ENCODE results near the gene GSDMA.
A peak's percentile ranks its signal among the peaks of the same experiment; 100 is the strongest.

Gene GSDMA

GRCh38 chr17:39935909-39936308, 26.9 kb upstream of the GSDMA start:
- Histone ChIP-seq H3K27me3 (replicated peaks; ENCODE audit: control insufficient read depth, insufficient read depth, low read length) (no peaks in the 10 kb centered on the region), H3K36me3 (ENCODE audit: control insufficient read depth, insufficient read depth, low read length) (no peaks in the 10 kb centered on the region), H3K4me3 (replicated peaks; ENCODE audit: low read depth, low read length) (no peak overlapping the region)
- TF ChIP-seq, protein P1, sequence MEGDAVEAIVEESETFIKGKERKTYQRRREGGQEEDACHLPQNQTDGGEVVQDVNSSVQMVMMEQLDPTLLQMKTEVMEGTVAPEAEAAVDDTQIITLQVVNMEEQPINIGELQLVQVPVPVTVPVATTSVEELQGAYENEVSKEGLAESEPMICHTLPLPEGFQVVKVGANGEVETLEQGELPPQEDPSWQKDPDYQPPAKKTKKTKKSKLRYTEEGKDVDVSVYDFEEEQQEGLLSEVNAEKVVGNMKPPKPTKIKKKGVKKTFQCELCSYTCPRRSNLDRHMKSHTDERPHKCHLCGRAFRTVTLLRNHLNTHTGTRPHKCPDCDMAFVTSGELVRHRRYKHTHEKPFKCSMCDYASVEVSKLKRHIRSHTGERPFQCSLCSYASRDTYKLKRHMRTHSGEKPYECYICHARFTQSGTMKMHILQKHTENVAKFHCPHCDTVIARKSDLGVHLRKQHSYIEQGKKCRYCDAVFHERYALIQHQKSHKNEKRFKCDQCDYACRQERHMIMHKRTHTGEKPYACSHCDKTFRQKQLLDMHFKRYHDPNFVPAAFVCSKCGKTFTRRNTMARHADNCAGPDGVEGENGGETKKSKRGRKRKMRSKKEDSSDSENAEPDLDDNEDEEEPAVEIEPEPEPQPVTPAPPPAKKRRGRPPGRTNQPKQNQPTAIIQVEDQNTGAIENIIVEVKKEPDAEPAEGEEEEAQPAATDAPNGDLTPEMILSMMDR (IDR thresholded peaks at IDR 0.05; ENCODE audit: insufficient read depth, low read length, poor library complexity, severe bottlenecking): no peak
- DNase-seq (ENCODE audit: extremely low read depth, insufficient read length): no peak

DNA sequence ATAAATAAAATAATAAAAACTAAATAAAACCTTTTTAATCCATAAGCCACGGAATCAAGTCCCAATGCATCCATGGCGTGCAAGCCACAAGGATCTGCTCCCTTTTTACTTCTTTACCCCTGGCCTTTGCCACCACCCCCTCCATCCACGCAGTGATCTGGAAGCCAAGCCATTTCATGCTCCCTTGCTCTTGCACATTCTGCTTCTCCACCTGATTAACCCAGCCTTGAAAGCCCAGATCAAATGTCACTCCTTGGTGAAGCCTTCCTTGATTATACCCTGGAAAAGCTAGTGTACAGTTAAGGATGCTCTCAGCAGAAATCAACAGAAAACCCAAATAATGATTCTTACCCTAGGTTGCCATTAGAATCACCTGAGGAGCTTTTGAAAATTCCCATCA, 25.4 kb upstream of the GSDMA start:
- no peaks in the 10 kb centered on the region for H3K27me3 ChIP-seq (replicated peaks; ENCODE audit: control insufficient read depth, insufficient read depth, low read length)
- TF ChIP-seq, protein P1 (IDR thresholded peaks at IDR 0.05; ENCODE audit: insufficient read depth, low read length, poor library complexity, severe bottlenecking): no peak
- H3K4me3 ChIP-seq (replicated peaks; ENCODE audit: low read depth, low read length): no peak overlapping the region
- no peak for DNase-seq (ENCODE audit: extremely low read depth, insufficient read length)
- H3K36me3 ChIP-seq (ENCODE audit: control insufficient read depth, insufficient read depth, low read length): no peaks in the 10 kb centered on the region

DNA sequence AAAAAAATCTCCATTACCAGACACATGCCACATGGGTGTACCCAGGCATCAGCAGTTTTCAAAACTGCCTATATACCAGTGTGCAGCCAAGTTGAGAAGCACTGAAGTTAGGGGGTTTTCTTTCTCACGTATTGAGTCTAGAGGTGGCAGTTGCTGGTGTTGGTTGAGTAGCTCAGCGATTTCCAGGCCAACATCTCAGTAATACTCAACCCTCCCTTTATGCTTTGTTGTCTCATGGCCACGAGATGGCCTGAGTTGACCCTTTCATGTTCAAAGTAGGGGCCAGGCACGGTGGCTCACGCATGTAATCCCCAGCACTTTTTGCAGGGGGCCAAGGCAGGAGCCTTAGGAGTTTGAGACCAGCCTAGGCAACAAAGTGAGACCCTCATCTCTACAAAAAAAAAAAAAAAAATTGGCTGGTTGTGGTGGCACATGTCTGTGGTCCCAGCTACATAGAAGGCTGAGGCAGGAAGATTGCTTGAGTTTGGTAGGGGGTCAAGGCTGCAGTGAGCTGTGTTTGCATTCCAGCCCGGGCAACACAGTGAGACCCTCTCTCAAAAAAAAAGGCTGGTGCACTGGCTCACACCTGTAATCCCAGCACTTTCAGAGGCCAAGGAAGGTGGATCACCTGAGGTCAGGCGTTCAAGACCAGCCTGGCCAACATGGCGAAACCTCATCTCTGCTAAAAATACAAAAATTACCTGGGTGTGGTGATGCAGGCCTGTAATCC, 24.5 kb upstream of the GSDMA start:
- Histone ChIP-seq H3K4me3 (replicated peaks; ENCODE audit: low read depth, low read length) (no peak overlapping the region), H3K27me3 (replicated peaks; ENCODE audit: control insufficient read depth, insufficient read depth, low read length) (no peaks in the 10 kb centered on the region), H3K36me3 (ENCODE audit: control insufficient read depth, insufficient read depth, low read length) (no peaks in the 10 kb centered on the region)
- TF ChIP-seq, protein P1 (IDR thresholded peaks at IDR 0.05; ENCODE audit: insufficient read depth, low read length, poor library complexity, severe bottlenecking): peak; percentile 21
- DNase-seq (ENCODE audit: extremely low read depth, insufficient read length): peak; percentile 41

DNA sequence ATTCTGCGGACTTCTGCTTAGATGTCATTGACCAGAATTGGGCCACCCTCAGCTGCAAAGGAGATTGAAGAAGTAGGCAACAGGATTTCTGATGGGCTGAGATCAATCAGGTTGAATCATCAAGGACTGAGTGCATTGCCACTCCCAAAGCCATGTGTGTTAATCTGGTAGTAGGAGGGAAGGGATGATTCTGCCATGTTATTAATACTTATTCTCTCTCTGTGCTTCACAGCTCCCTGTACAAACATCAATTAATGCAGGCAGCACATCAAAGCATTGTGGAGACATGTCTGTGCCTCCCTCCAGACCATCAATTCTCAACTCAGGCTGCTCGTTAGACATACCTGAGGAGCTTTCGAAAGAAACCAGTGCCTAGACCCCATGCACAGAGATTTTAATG, 23.7 kb upstream of the GSDMA start:
- TF ChIP-seq, protein P1 (IDR thresholded peaks at IDR 0.05; ENCODE audit: insufficient read depth, low read length, poor library complexity, severe bottlenecking): no peak

DNA sequence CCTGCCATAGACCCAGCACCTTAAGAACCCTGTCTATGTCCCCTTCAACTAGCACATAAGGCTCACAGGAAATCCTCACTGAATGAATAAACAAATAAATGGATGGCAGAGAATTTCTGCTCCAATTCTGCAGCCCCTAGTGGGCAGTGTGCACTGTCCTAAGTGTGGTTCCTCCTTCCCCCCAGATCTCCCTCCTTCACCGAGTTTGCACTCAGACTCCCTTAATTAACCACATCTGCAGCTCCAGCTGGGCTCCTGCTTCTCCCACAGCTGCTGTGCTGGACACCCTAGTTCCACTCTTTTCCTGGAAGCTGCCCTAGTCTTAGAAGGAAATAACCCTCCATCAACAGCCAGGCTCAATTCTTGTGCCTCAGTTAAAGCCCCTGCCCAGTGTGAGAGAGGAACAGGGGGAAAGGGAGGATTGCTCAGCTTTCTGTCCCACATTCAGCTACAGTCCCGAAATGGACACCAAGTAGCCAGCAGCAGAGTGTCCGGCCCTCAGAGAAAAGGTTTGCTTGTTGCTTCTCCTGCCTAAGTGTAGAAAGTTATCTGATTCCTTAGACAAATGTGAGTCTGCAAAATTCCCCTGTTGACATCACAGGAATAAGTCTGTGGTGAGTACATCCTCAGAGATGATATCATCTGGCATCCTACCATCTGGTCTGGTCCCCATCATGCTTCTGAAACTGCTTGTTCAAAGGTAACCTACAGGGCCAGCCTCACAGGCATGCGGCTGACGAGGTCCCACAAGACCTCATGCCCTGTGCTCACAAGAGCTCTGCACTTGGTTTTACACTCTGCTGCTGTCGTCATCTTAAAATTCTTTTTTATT, 23.0 kb upstream of the GSDMA start:
- Histone ChIP-seq H3K36me3 (ENCODE audit: control insufficient read depth, insufficient read depth, low read length) (no peaks in the 10 kb centered on the region), H3K4me3 (replicated peaks; ENCODE audit: low read depth, low read length) (0 out of 2 replicates have a peak overlapping the region, but pooled peaks have one; percentile 12), H3K27me3 (replicated peaks; ENCODE audit: control insufficient read depth, insufficient read depth, low read length) (no peaks in the 10 kb centered on the region)
- TF ChIP-seq, protein P1 (IDR thresholded peaks at IDR 0.05; ENCODE audit: insufficient read depth, low read length, poor library complexity, severe bottlenecking): peak; percentile 53
- DNase-seq (ENCODE audit: extremely low read depth, insufficient read length): peak; percentile 63

More for the DNA sequence above, 23.7 kb upstream of the GSDMA start:
- DNase-seq (ENCODE audit: extremely low read depth, insufficient read length): no peak
- Histone ChIP-seq H3K4me3 (replicated peaks; ENCODE audit: low read depth, low read length) (no peak overlapping the region), H3K36me3 (ENCODE audit: control insufficient read depth, insufficient read depth, low read length) (no peaks in the 10 kb centered on the region), H3K27me3 (replicated peaks; ENCODE audit: control insufficient read depth, insufficient read depth, low read length) (no peaks in the 10 kb centered on the region)

Data from GM06990 (cell line).